CD4-positive, alpha-beta T cell (primary cell): ENCODE measurements around the gene FGFR3. TPM values are rescaled to one million over a fixed set of nuclear protein-coding genes. Genes with fewer than 3 reads are reported as not detected.

Source experiments
- ATAC-seq: fragments of 200-7000 bp; cut with Tn5 transposase; one replicate; pipeline ENCODE4 v1.10.0; 2022; ENCODE audit warnings: mild to moderate bottlenecking; ENCODE audit not compliant: poor library complexity
- CTCF ChIA-PET: fragments of 350-600 bp; sonication (Branson Sonifier 250); formaldehyde crosslinking; loops from one replicate; lab custom pipeline; 2021; ENCODE audit warnings: antibody characterized with exemption, inconsistent platforms; lab: Charles Lee
- POLR2A ChIA-PET: fragments of 350-600 bp; sonication (Branson Sonifier 250); formaldehyde crosslinking; loops from one replicate; lab custom pipeline; 2021; ENCODE audit warnings: antibody characterized with exemption, inconsistent platforms; lab: Charles Lee
- DNase-seq, 14 experiments: peaks; one replicate each; pipeline ENCODE4 v3.0.0-alpha.2; 2013 to 2020; ENCODE audit warnings: mixed read lengths in 2 of 14
- H3K27ac ChIP-seq, 2 donors: one replicate each; pipeline versions ENCODE4 v1.5.1 to v1.7.0; 2013; ENCODE audit warnings: low read length in 2 of 2, low read depth in 1 of 2, mild to moderate bottlenecking in 1 of 2
- H3K27me3 ChIP-seq, 2 experiments: 1 replicate in 1 of 2; 2 replicates in 1 of 2; pipeline versions ENCODE4 v1.6.1 to v1.7.0; 2013; ENCODE audit warnings: low read length in 2 of 2, control low read depth in 1 of 2, mild to moderate bottlenecking in 1 of 2, moderate library complexity in 1 of 2; ENCODE audit not compliant: insufficient read depth in 2 of 2, control insufficient read depth in 1 of 2
- H3K36me3 ChIP-seq: one replicate; pipeline ENCODE4 v1.6.1; 2013; ENCODE audit warnings: low read length, control low read depth; ENCODE audit not compliant: insufficient read depth
- H3K4me1 ChIP-seq: one replicate; pipeline ENCODE4 v1.6.1; 2013; ENCODE audit warnings: low read length, control low read depth; ENCODE audit not compliant: insufficient read depth
- H3K4me3 ChIP-seq: one replicate; pipeline ENCODE4 v1.5.1; 2013; ENCODE audit warnings: mild to moderate bottlenecking, low read length, moderate library complexity
- H3K9me3 ChIP-seq, 2 experiments: 1 replicate in 1 of 2; 2 replicates in 1 of 2; pipeline versions ENCODE4 v1.6.1 to v1.7.0; 2013; ENCODE audit warnings: low read length in 2 of 2, mild to moderate bottlenecking in 2 of 2, control low read depth in 1 of 2, moderate library complexity in 1 of 2; ENCODE audit not compliant: control insufficient read depth in 1 of 2, insufficient read depth in 1 of 2
- H3K27ac Mint-ChIP-seq: one replicate; pipeline ENCODE4 v1.8.0; 2020; ENCODE audit warnings: mixed read lengths
- H3K27me3 Mint-ChIP-seq: one replicate; pipeline ENCODE4 v1.8.0; 2021; ENCODE audit warnings: mixed read lengths
- H3K36me3 Mint-ChIP-seq: one replicate; pipeline ENCODE4 v1.8.0; 2021; ENCODE audit warnings: low read depth, mixed read lengths
- H3K4me1 Mint-ChIP-seq: one replicate; pipeline ENCODE4 v1.8.0; 2021; ENCODE audit warnings: low read depth, mixed read lengths
- H3K4me3 Mint-ChIP-seq: one replicate; pipeline ENCODE4 v1.8.0; 2020; ENCODE audit warnings: mild to moderate bottlenecking, mixed read lengths
- H3K9me3 Mint-ChIP-seq: one replicate; pipeline ENCODE4 v1.8.0; 2020; ENCODE audit warnings: mixed read lengths
- intact Hi-C, 2 experiments: fragments of 100-400 bp; cut with DNase I in 1 of 2; cut with micrococcal nuclease in 1 of 2; formaldehyde crosslinking; loops; one replicate each; pipeline versions ENCODE4 v1.15.1 to v1.9.0; 2023 to 2025; cut with DNase I, micrococcal nuclease
- total RNA-seq, 174 experiments: library from RNA in 2 of 174; stranded (reverse) in 2 of 174; gene quantifications; one replicate each; pipeline ENCODE4 v1.2.3 and lab custom pipeline; 2021 to 2026
- TF ChIP-seq, protein P1 (sequence below): fragments of 200-600 bp; IDR thresholded peaks from one replicate; pipeline ENCODE4 v1.8.0; 2022; ENCODE audit warnings: antibody characterized with exemption, mild to moderate bottlenecking

Gene FGFR3
- total RNA-seq, 2 experiments from 2014 or later, result 0.33 TPM; not detected in 1

DNA sequence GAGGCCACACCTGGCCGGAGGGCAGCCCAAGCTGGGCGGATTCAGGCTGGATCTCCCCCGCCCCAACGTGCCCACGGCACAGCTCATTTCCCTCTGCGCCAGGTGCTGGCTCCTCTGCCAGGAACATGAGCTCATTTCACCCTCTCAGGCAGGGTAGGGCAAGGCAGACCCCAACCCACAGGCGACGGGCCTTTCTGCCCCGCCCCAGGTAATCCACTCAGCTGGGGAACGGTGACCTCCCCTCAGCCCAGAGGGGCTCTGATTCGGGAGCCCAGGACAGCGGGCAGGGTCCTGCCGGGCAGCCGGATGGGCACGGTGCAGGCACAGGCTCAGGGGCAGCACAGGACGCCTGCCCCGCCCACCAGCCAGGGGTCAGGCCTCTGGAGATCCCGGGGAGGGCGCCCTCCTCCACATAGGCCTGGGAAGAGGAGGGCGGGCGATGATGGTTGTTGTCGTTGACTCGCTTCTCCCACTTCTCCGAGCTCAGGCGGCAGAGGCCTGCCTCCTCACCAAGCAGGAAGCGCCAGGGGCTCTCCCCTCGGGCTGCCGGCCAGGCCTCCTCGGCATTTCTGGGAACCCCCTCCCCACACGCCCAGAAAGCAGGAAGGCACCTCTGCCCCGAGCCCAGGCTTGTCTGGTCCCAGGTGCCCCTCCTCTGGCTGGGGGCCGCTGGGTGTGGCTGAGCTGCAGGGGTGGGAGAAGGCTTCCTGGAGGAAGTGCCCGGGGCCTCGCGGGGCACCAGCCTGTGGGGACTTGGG is 40.6 kb upstream of the FGFR3 start:
- CTCF ChIA-PET, result no interaction called here
- H3K9me3 Mint-ChIP-seq, result no peaks in the 10 kb centered on the region
- intact Hi-C loops, result no loop called here
- Histone ChIP-seq H3K27me3 (no peaks in the 10 kb centered on the region), H3K4me1 (peaks cover 30% of the 10 kb centered on the region), H3K4me3 (peak overlapping the region; percentile 16), H3K36me3 (no peaks in the 10 kb centered on the region), H3K9me3 (peaks cover 0 to 5% of the 10 kb centered on the region in 2 experiments), H3K27ac (no peak overlapping the region)
- DNase-seq (peak in 4 of 14 experiments; percentile 18 to 54 (median 36)), ATAC-seq (no peak)
- POLR2A ChIA-PET, result no interaction called here
- no peaks in the 10 kb centered on the region for H3K27me3 Mint-ChIP-seq
- no peak overlapping the region for H3K4me3 Mint-ChIP-seq
- no peaks in the 10 kb centered on the region for H3K4me1 Mint-ChIP-seq
- TF ChIP-seq, protein P1, sequence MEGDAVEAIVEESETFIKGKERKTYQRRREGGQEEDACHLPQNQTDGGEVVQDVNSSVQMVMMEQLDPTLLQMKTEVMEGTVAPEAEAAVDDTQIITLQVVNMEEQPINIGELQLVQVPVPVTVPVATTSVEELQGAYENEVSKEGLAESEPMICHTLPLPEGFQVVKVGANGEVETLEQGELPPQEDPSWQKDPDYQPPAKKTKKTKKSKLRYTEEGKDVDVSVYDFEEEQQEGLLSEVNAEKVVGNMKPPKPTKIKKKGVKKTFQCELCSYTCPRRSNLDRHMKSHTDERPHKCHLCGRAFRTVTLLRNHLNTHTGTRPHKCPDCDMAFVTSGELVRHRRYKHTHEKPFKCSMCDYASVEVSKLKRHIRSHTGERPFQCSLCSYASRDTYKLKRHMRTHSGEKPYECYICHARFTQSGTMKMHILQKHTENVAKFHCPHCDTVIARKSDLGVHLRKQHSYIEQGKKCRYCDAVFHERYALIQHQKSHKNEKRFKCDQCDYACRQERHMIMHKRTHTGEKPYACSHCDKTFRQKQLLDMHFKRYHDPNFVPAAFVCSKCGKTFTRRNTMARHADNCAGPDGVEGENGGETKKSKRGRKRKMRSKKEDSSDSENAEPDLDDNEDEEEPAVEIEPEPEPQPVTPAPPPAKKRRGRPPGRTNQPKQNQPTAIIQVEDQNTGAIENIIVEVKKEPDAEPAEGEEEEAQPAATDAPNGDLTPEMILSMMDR, result no peak
- H3K27ac Mint-ChIP-seq, result no peak overlapping the region
- no peaks in the 10 kb centered on the region for H3K36me3 Mint-ChIP-seq

DNA sequence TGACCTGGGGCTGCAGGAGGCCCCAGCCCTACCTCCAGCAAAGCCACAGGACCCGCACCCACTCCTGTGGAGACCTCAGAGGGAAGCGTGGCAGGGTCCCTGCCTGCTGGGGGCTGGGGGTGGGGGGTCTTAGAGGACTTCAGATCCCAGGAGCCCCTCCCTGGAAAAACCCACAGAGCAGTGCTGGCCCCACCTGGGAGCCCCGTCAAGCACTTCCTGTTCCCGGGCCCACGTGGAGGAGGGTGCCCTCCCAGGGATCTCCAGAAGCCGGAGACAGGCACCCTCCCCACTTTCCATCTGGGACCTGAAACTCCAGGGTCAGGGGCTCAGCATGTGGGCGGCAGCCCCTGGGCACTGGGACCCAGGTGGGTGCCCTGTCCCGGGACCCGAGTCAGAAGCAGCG is 39.8 kb upstream of the FGFR3 start:
- ATAC-seq (no peak), DNase-seq (no peak)
- no peaks in the 10 kb centered on the region for H3K36me3 ChIP-seq
- H3K27ac Mint-ChIP-seq, result no peak overlapping the region
- TF ChIP-seq, protein P1, result no peak
- no peak overlapping the region for H3K27ac ChIP-seq
- no peaks in the 10 kb centered on the region for H3K27me3 ChIP-seq
- no peaks in the 10 kb centered on the region for H3K4me1 Mint-ChIP-seq
- POLR2A ChIA-PET, result no interaction called here
- no peak overlapping the region for H3K4me3 Mint-ChIP-seq
- H3K4me1 ChIP-seq, result peaks cover 27% of the 10 kb centered on the region
- no peak overlapping the region for H3K4me3 ChIP-seq
- H3K9me3 ChIP-seq, result peaks cover 0 to 3% of the 10 kb centered on the region in 2 experiments
- no peaks in the 10 kb centered on the region for H3K36me3 Mint-ChIP-seq
- no peaks in the 10 kb centered on the region for H3K27me3 Mint-ChIP-seq
- CTCF ChIA-PET, result no interaction called here
- intact Hi-C loops, result no loop called here
- no peaks in the 10 kb centered on the region for H3K9me3 Mint-ChIP-seq

DNA sequence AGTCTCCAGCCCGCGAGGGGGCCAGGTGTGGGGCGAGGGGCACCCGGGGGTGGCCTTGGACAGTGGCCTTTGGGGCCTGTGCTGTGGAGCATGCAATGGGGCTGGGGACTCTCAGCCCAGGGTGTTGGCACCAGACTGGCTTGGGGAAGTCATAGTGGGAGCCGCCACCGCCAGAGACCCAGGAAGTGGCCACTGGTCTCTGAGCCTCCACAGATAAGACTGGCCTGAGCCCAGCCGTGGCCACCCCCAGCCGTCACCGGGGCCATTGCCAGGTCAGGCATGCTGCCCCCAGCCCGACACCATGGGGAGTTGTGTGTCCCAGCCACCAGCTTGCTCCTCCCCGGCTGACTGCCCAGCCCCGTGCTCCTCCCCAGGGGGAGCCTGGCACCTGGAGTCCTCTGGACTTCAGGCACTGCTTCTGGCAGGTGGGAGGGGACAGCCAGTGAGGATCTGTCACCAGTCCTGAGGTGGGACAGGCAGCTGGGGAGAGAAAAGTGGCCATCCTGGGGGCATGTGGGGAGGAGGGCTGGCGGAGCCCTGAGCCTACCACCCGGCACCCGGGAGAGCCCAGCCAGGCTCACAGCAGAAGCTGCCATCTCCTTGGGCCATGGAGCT is 39.3 kb upstream of the FGFR3 start:
- POLR2A ChIA-PET, result no interaction called here
- ATAC-seq (no peak), DNase-seq (no peak)
- Histone ChIP-seq H3K27me3 (no peaks in the 10 kb centered on the region), H3K4me3 (no peak overlapping the region), H3K4me1 (peaks cover 22% of the 10 kb centered on the region), H3K27ac (no peak overlapping the region), H3K36me3 (no peaks in the 10 kb centered on the region), H3K9me3 (no peaks in the 10 kb centered on the region)
- H3K36me3 Mint-ChIP-seq, result no peaks in the 10 kb centered on the region
- H3K27me3 Mint-ChIP-seq, result no peaks in the 10 kb centered on the region
- CTCF ChIA-PET, result no interaction called here
- H3K4me1 Mint-ChIP-seq, result no peaks in the 10 kb centered on the region
- no peak overlapping the region for H3K27ac Mint-ChIP-seq
- intact Hi-C loops, result no loop called here
- no peak overlapping the region for H3K4me3 Mint-ChIP-seq
- TF ChIP-seq, protein P1, result no peak
- H3K9me3 Mint-ChIP-seq, result no peaks in the 10 kb centered on the region
